Measurements from ENCODE around the gene DNAJC24.

DNA sequence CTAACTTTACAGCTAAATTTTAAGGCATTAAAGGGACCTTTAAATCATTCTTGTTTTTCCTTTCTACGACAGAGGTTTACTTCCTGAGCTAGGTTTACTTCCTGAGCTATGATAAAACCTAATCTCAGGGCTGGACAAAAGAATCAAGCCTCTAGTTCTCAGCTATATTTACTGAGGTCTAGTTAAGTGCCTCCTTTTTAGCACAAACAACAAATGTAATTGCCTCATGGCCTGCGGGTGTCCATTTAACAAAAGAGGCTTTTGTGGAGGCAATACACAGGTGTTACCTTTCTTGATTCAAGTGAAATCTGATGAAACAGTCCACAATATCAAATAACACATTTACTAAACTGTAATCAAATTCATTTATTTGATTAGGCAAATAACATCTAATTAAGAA lies 72.4 kb downstream of the DNAJC24 start:
- TF ChIP-seq, protein P1, sequence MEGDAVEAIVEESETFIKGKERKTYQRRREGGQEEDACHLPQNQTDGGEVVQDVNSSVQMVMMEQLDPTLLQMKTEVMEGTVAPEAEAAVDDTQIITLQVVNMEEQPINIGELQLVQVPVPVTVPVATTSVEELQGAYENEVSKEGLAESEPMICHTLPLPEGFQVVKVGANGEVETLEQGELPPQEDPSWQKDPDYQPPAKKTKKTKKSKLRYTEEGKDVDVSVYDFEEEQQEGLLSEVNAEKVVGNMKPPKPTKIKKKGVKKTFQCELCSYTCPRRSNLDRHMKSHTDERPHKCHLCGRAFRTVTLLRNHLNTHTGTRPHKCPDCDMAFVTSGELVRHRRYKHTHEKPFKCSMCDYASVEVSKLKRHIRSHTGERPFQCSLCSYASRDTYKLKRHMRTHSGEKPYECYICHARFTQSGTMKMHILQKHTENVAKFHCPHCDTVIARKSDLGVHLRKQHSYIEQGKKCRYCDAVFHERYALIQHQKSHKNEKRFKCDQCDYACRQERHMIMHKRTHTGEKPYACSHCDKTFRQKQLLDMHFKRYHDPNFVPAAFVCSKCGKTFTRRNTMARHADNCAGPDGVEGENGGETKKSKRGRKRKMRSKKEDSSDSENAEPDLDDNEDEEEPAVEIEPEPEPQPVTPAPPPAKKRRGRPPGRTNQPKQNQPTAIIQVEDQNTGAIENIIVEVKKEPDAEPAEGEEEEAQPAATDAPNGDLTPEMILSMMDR (conservative IDR thresholded peaks at IDR 0.05 in 1 of 2, IDR thresholded peaks at IDR 0.05 in 1 of 2; ENCODE audit: extremely low read depth in 1 of 2, insufficient read depth in 1 of 2, low read depth in 1 of 2, low read length in 2 of 2): no peak
- no peak for TF ChIP-seq EZH2 (IDR thresholded peaks at IDR 0.05; ENCODE audit: borderline replicate concordance, low read length)
